CD14-positive monocyte (primary cell): ENCODE data around the gene CYSLTR2. TPM values are rescaled to one million over a fixed set of nuclear protein-coding genes. Genes with fewer than 3 reads are reported as not detected.
A peak's percentile ranks its signal among the peaks of the same experiment; 100 is the strongest.

Experiments
- DNase-seq, 3 donors: peaks; one replicate each; pipeline ENCODE4 v3.0.0-alpha.2; 2011 to 2022
- H2AFZ ChIP-seq: 2 replicates; pipeline ENCODE4 v1.6.0; 2012; ENCODE audit warnings: mild to moderate bottlenecking, low read depth, low read length, inconsistent platforms; ENCODE audit not compliant: insufficient read depth, poor library complexity, severe bottlenecking
- H3K27ac ChIP-seq, 2 donors: 1 replicate in 1 of 2; 2 replicates in 1 of 2; pipeline ENCODE4 v1.5.1; 2012 to 2013; ENCODE audit warnings: low read length in 2 of 2, control low read depth in 1 of 2, inconsistent platforms in 1 of 2, low read depth in 1 of 2, mild to moderate bottlenecking in 1 of 2
- H3K27me3 ChIP-seq, 2 donors: one replicate each; pipeline versions ENCODE4 v1.6.0 to v1.6.1; 2011 to 2013; ENCODE audit warnings: low read length in 2 of 2; ENCODE audit not compliant: control insufficient read depth in 2 of 2, insufficient read depth in 2 of 2
- H3K36me3 ChIP-seq, 2 donors: replicated peaks in 1 of 2; 1 replicate in 1 of 2; 2 replicates in 1 of 2; pipeline versions ENCODE4 v1.5.1 to v1.6.1; 2012 to 2013; ENCODE audit warnings: low read length in 2 of 2, control low read depth in 1 of 2, inconsistent platforms in 1 of 2, mild to moderate bottlenecking in 1 of 2; ENCODE audit not compliant: insufficient read depth in 2 of 2, control insufficient read depth in 1 of 2
- H3K4me1 ChIP-seq, 2 donors: 1 replicate in 1 of 2; 2 replicates in 1 of 2; pipeline versions ENCODE4 v1.5.1 to v1.6.1; 2012 to 2013; ENCODE audit warnings: low read length in 2 of 2, control low read depth in 1 of 2, inconsistent platforms in 1 of 2, mild to moderate bottlenecking in 1 of 2, moderate library complexity in 1 of 2; ENCODE audit not compliant: insufficient read depth in 2 of 2, control insufficient read depth in 1 of 2
- H3K4me2 ChIP-seq: replicated peaks from 2 replicates; pipeline ENCODE3; 2012; ENCODE audit warnings: low read length, moderate library complexity, mild to moderate bottlenecking; ENCODE audit not compliant: poor library complexity, severe bottlenecking; ENCODE audit errors: extremely low read depth
- H3K4me3 ChIP-seq, 3 experiments: fragments of 200-600 bp in 1 of 3; sonication (generic) in 1 of 3; replicated peaks in 1 of 3; 1 replicate in 2 of 3; 2 replicates in 1 of 3; pipeline ENCODE4 v1.5.1; 2011 to 2013; ENCODE audit warnings: low read length in 3 of 3, mild to moderate bottlenecking in 3 of 3, control low read depth in 2 of 3, low read depth in 2 of 3, inconsistent platforms in 1 of 3, moderate library complexity in 1 of 3
- H3K79me2 ChIP-seq: 2 replicates; pipeline ENCODE4 v1.6.0; 2012; ENCODE audit warnings: mild to moderate bottlenecking, control low read depth, inconsistent platforms, low read length, moderate library complexity; ENCODE audit not compliant: insufficient read depth
- H3K9ac ChIP-seq: 2 replicates; pipeline ENCODE4 v1.6.0; 2017; ENCODE audit warnings: low read length, mild to moderate bottlenecking; ENCODE audit not compliant: insufficient read depth, poor library complexity, severe bottlenecking
- H3K9me3 ChIP-seq, 2 donors: replicated peaks in 1 of 2; 1 replicate in 1 of 2; 2 replicates in 1 of 2; pipeline versions ENCODE4 v1.5.1 to v1.6.1; 2012 to 2013; ENCODE audit warnings: low read length in 2 of 2, control low read depth in 1 of 2; ENCODE audit not compliant: control insufficient read depth in 1 of 2, insufficient read depth in 1 of 2
- H4K20me1 ChIP-seq: 2 replicates; pipeline ENCODE4 v1.6.0; 2012; ENCODE audit warnings: mild to moderate bottlenecking, low read length, control low read depth, moderate library complexity; ENCODE audit not compliant: insufficient read depth
- H3K27ac Mint-ChIP-seq, 7 donors: one replicate each; pipeline ENCODE4 v1.8.0; 2020; ENCODE audit warnings: mild to moderate bottlenecking in 7 of 7, mixed read lengths in 7 of 7, moderate library complexity in 6 of 7, inconsistent platforms in 2 of 7
- H3K27me3 Mint-ChIP-seq, 3 donors: one replicate each; pipeline ENCODE4 v1.8.0; 2021 to 2022; ENCODE audit warnings: low read depth in 3 of 3, mild to moderate bottlenecking in 3 of 3, mixed read lengths in 3 of 3, moderate library complexity in 3 of 3, inconsistent platforms in 1 of 3
- H3K36me3 Mint-ChIP-seq, 2 donors: one replicate each; pipeline ENCODE4 v1.8.0; 2020; ENCODE audit warnings: mixed read lengths in 2 of 2, inconsistent platforms in 1 of 2, mild to moderate bottlenecking in 1 of 2
- H3K4me1 Mint-ChIP-seq: one replicate; pipeline ENCODE4 v1.8.0; 2020; ENCODE audit warnings: mild to moderate bottlenecking, mixed read lengths
- H3K4me3 Mint-ChIP-seq, 2 donors: one replicate each; pipeline ENCODE4 v1.8.0; 2020; ENCODE audit warnings: mild to moderate bottlenecking in 2 of 2, mixed read lengths in 2 of 2, moderate library complexity in 1 of 2
- H3K9me3 Mint-ChIP-seq, 7 donors: one replicate each; pipeline ENCODE4 v1.8.0; 2020 to 2022; ENCODE audit warnings: mixed read lengths in 7 of 7, mild to moderate bottlenecking in 6 of 7, moderate library complexity in 6 of 7, inconsistent platforms in 2 of 7
- CTCF ChIP-seq: fragments of 200-600 bp; IDR thresholded peaks from one replicate; pipeline ENCODE4 v1.8.0; 2022; ENCODE audit warnings: antibody characterized with exemption, mild to moderate bottlenecking
- WGBS: methylation state at CpG from one replicate; pipeline ENCODE4 v1.1.5; 2013; ENCODE audit warnings: missing lambda C conversion rate; ENCODE audit not compliant: insufficient coverage; 5-methylcytosine and 5-hydroxymethylcytosine counted together
- intact Hi-C, 2 donors: fragments of 100-400 bp; cut with micrococcal nuclease; formaldehyde crosslinking; loops; one replicate each; pipeline versions ENCODE4 v1.15.0 to v1.15.1; 2023
- polyA plus RNA-seq, 3 donors: library from polyadenylated mRNA; depleted of rRNA in 1 of 3; unstranded in 2 of 3; stranded (reverse) in 1 of 3; fragments of 300-500 nt in 2 of 3; fragments of >200 nt in 1 of 3; fragmentation: Illumina TruSeq in 2 of 3; gene quantifications; 1 replicate in 2 of 3; 2 replicates in 1 of 3; pipeline ENCODE4 v1.2.3, GENCODE V29; 2012 to 2021

The CYSLTR2 gene
- polyA plus RNA-seq, 3 donors, result 1.9 to 6.5 (median 4.1) TPM

DNA sequence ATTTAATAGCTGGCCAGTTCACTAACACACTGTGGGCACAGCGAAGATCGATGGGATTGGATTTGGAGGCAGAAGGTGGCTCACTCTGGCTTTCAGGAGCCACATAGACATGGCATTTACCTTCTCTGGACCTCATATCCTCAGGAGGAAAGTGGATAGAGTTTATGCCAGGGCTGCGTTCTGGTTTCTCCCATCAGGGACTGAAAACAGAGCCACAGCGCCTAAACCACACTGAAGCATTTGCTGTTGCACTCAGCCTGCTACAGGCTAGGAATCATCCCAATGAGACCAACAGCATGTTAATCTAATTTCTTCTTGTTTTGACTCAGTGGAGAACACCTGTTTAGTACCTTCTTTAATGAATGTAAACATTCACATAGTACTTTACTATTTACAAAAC is 1.6 kb downstream of the CYSLTR2 start:
- Mint-ChIP-seq H3K4me1 (peaks cover 66% of the 10 kb centered on the region), H3K27ac (peak overlapping the region; percentile 23 to 99 (median 79)), H3K36me3 (peaks cover 4 to 9% of the 10 kb centered on the region in 2 donors), H3K9me3 (peaks cover 0 to 5% (median 0%) of the 10 kb centered on the region in 7 donors), H3K4me3 (peak overlapping the region; percentile 75 to 90), H3K27me3 (peaks cover 0 to 3% (median 0%) of the 10 kb centered on the region in 3 donors)
- intact Hi-C loops, result loop anchor here in 1 of 2 donors (10.0 kb wide), 1 partner anchor 80 kb away; no protein-coding TSS in a partner anchor
- peaks cover 61 to 67% of the 10 kb centered on the region in 2 donors for H3K4me1 ChIP-seq
- no peaks in the 10 kb centered on the region for H3K9me3 ChIP-seq
- H3K4me2 ChIP-seq, result peak overlapping the region; percentile 73
- H3K27ac ChIP-seq, result no peak overlapping the region
- no peaks in the 10 kb centered on the region for H3K27me3 ChIP-seq
- no peak overlapping the region for H3K9ac ChIP-seq
- no peaks in the 10 kb centered on the region for H3K36me3 ChIP-seq
- H2AFZ ChIP-seq, result no peak overlapping the region
- H3K79me2 ChIP-seq, result no peaks in the 10 kb centered on the region
- no peaks in the 10 kb centered on the region for H4K20me1 ChIP-seq
- WGBS, result 93% methylated on average over 2 of the region's 4 CpGs
- no peak for DNase-seq
- peak overlapping the region in 1 of 3 experiments; percentile 76 for H3K4me3 ChIP-seq
- TF ChIP-seq CTCF, result no peak

DNA sequence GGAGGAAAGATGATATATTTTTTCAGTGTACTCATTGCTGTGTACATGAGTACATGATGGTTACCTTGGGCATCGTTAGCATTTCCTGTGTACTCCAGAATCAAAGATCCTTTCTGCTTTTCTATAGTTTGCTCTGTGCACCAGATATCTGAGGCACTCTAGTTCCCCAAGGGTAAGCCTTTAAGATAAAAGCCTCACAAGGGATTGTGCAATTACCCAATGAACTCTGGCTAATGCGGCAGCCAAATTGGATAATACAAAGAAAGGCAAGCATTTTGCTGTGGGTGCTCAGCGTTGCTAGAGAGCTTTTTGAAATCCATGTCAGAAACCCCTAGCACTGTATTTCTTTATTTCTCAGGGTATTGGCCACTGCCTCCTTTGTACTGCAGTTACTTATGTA is 2.9 kb downstream of the CYSLTR2 start:
- no peak for TF ChIP-seq CTCF
- no peaks in the 10 kb centered on the region for H3K27me3 ChIP-seq
- H3K4me2 ChIP-seq, result peak overlapping the region; percentile 48
- no peak overlapping the region for H3K9ac ChIP-seq
- peak overlapping the region in 1 of 3 experiments; percentile 33 for H3K4me3 ChIP-seq
- Mint-ChIP-seq H3K9me3 (peaks cover 0 to 5% (median 0%) of the 10 kb centered on the region in 7 donors), H3K4me1 (peaks cover 71% of the 10 kb centered on the region), H3K4me3 (no peak overlapping the region), H3K36me3 (peaks cover 4 to 9% of the 10 kb centered on the region in 2 donors), H3K27ac (peak overlapping the region in 3 of 7 donors; percentile 5 to 70 (median 24)), H3K27me3 (peaks cover 0 to 3% (median 0%) of the 10 kb centered on the region in 3 donors)
- H3K9me3 ChIP-seq, result no peaks in the 10 kb centered on the region
- peak; percentile 30 to 59 (median 44) for DNase-seq
- 29% methylated on average over 2 of the region's 3 CpGs for WGBS
- peaks cover 73 to 80% of the 10 kb centered on the region in 2 donors for H3K4me1 ChIP-seq
- no peaks in the 10 kb centered on the region for H4K20me1 ChIP-seq
- peak overlapping the region in 1 of 2 donors; percentile 44 for H3K27ac ChIP-seq
- H2AFZ ChIP-seq, result peak overlapping the region; percentile 6
- intact Hi-C loops, result loop anchor here in 1 of 2 donors (10.0 kb wide), 1 partner anchor 78 kb away; no protein-coding TSS in a partner anchor
- no peaks in the 10 kb centered on the region for H3K79me2 ChIP-seq
- no peaks in the 10 kb centered on the region for H3K36me3 ChIP-seq
